NCI-H748 (cell line): ENCODE results near the gene STXBP2.

Experiments used
- DNase-seq: peaks from one replicate; lab custom pipeline; 2025; ENCODE audit not compliant: unreplicated experiment; lab: John Stamatoyannopoulos, UW

STXBP2 gene

DNA sequence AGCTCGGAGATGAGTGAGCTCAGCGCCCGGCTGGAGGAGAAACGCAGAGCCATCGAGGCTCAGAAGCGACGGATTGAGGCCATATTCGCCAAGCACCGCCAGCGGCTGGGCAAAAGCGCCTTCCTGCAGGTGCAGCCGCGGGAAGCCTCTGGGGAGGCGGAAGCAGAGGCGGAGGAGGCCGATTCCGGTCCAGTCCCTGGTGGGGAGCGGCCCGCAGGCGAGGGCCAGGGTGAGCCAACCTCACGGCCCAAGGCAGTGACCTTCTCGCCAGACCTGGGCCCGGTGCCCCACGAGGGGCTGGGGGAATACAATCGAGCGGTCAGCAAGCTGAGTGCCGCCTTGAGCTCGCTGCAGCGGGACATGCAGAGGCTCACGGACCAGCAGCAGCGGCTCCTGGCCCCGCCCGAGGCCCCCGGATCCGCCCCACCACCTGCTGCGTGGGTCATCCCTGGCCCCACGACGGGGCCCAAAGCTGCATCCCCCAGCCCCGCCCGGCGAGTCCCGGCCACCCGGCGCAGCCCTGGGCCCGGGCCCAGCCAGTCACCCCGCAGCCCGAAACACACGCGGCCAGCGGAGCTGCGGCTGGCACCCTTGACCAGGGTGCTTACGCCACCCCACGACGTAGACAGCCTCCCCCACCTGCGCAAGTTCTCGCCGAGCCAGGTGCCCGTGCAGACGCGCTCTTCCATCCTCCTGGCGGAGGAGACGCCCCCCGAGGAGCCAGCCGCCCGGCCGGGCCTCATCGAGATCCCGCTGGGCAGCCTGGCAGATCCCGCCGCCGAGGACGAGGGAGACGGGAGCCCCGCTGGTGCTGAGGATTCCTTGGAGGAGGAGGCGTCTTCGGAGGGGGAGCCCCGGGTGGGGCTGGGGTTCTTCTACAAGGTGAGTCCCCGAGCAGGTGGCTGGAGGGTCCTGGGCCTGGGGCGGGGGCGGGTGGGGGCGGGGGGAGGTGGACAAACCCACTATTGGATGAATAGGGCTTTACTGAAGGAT is 24.3 kb upstream of the STXBP2 start:
- DNase-seq = no peak

DNA sequence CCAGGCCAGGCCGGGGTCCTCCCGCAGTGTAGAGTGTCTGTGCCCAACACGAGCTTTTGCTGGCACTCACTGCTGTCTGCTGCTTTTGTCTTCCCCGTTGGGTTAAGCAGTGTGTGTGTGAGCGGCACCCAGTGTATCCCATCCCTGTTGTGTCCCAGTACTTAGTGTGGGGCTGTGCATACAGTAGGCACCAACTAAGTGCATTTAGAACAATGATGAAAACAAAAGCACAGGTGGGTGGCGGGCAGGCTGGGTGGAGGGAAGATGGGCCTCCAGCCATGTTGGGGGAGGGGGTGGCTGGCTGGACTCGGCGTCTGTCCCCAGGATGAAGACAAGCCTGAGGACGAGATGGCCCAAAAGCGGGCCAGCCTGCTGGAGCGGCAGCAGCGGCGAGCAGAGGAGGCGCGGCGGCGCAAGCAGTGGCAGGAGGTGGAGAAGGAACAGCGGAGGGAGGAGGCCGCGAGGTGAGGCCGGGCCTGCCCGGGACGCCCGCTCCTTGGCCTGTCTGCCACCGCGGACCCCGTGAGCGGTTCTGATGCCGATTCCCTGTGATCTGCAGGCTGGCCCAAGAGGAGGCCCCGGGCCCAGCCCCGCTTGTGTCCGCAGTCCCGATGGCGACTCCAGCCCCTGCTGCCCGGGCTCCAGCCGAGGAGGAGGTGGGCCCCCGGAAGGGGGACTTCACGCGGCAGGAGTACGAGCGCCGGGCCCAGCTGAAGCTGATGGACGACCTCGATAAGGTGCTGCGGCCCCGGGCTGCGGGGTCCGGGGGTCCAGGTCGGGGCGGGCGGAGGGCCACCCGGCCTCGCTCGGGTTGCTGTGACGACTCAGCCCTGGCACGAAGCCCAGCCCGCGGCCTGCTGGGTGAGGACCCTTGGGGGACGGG is 21.8 kb upstream of the STXBP2 start:
- DNase-seq = no peak

DNA sequence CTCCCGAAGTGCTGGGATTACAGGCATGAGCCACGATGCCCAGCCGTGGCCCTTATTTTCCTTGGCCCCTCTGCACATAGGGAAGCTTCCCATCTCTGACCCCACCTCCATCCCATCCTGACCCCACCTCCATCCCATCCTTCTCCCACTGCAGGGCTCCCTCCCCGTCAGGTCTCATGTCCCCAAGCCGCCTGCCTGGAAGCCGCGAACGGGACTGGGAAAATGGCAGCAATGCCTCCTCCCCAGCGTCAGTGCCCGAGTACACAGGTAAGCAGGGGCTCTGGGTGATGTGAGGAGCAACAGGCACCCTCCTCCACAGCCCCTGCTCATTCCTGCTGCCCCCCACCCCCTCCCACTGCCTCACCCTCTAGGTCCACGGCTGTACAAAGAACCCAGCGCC is 19.7 kb upstream of the STXBP2 start:
- DNase-seq = no peak

DNA sequence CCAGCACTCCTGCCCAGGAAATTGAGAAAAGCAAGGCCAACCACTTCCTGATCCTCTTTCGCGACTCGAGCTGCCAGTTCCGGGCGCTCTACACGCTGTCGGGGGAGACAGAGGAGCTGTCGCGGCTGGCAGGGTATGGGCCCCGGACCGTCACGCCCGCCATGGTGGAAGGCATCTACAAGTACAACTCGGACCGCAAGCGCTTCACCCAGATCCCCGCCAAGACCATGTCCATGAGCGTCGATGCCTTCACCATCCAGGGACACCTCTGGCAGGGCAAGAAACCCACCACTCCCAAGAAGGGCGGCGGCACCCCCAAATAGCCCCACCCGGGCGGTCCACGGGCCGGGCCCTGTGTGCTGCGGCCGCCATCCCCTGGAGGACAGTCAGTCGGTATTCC is 19.2 kb upstream of the STXBP2 start:
- no peak for DNase-seq

DNA sequence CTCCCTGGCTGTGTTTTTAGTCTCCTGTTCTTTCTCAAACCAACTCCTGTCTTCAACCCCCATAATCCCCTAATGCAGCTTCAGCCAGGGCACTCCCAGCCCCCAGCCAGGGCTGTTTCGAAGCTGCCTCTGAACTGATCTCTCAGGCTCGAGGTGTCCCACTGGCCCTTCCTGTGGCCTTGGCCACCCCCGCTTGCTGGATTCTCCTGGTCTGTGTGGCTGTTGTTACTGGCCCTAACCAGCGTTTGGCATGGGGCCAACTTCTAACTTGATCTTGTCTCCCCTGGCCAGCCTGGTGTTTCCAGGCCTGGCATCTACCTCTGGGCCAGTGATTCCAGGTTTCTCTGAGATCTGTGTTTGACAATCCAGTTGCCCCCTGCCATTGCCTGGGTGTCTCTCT is 18.6 kb upstream of the STXBP2 start:
- DNase-seq = no peak

DNA sequence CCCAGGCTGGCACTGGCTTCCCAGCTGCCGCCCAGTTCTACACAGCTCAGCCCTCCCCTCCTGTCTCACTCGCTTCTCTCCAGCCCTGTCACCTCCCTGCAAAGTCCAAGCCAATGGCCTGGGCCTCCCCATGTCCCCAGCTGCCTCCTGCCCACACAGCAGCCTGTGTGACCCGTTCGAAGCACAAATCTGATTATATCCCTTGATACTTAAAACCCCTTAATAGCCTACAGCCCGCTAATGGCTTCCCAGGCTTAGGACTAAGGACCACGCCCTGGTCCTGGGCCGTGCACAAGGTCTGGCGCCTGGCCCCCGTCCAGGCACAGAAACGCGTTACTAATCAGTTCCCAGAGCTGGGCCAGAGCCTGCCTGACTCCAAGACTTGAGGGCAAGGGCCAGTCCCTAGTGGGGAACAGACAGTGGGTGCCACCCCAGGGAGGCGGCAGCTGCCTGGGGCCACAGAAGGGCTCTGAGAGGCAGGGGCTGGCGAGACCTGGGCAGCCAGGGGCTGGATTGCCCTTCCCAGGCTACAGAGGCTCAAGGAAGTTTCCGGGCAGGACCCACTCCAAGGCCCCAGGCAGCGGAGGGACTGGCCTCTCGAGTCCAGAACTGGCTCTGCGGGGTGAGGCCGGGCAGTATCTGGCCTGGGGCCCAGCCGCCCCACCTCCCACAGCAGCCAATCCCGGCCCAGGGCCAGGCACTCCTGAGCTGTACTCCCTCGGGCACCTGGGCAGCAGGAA is 18.0 kb upstream of the STXBP2 start:
- peak; percentile 9 for DNase-seq

DNA sequence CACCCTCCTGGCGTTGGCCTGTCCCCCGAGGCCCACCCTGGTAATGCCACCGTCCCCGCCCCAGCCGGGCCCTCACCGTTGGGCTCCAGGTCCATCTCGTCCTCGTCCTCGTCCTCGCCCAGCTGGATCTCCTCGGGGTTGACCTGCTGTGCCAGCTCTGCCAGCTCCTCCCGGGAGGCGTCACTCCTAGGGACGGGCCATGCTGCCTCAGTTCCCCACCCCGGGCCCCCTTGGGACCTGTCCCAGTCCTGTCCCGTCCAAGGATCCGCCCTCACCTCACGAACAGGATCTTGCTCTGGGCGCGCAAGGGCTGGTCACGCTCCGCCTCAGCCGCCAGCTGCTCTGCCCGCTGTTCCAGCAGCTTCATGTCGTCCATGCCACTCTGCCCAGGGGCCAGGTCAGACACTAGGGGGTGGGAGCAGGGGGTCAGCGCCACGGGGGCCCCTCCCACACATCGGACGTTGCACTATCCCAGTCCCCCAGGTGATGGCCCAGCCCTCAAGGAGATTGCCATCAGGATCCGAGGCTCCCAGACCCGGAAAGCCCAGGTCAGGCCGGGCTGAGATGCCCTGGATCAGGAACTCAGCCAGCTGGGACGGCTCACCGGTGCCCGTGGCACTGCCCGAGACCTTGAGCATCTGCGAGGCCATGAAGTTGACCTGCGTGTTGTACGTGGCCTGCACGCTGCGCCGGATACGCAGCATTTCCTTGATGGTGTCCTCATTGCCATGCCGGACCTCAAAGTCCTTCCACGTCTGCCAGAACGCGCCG is 17.1 kb upstream of the STXBP2 start:
- no peak for DNase-seq

DNA sequence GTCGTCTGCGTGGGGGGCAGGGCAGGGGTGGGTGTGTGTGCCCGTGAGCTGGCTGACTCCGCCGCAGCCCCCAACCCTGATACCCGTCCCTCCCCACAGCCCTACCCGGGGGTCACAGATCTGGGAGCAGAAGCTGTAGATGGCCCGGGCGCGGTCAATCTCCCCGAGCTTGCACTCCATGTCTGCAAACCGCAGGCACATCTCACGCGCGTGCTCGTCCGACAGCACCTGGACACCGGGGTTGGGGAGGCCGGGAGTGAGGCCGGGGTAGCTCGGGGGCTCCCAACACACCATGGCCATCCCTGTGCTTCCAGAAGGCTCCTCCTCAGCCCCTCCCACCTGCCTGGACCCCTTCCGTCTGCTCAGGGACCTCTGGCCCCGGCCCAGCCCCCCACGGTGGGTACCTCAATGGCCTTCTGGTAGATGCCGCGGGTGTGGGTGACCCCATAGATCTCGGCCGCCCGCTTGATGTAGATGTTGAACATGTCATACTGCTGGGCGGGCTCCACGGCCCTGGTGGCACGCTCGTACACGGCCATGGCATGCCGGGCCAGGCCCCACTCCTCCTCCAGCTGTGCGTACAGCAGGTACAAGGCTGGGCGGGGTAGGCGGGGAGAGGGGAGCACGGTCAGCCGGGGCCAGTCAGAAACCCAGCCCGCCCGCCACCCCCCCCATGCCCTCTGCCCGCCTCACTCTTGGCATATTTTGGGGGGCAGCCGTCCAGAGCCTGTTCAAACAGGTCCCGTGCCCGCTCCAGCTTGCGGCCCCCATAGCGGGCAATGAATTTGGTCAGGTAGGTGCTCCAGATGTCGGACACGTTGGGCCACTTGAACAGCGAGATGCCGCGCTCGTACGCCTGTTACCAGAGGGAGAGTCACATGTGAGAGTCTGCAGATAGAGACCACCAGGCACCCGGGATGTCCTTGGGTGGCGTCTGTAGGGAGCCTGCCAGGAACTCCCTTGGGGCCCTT is 16.2 kb upstream of the STXBP2 start:
- DNase-seq = no peak

DNA sequence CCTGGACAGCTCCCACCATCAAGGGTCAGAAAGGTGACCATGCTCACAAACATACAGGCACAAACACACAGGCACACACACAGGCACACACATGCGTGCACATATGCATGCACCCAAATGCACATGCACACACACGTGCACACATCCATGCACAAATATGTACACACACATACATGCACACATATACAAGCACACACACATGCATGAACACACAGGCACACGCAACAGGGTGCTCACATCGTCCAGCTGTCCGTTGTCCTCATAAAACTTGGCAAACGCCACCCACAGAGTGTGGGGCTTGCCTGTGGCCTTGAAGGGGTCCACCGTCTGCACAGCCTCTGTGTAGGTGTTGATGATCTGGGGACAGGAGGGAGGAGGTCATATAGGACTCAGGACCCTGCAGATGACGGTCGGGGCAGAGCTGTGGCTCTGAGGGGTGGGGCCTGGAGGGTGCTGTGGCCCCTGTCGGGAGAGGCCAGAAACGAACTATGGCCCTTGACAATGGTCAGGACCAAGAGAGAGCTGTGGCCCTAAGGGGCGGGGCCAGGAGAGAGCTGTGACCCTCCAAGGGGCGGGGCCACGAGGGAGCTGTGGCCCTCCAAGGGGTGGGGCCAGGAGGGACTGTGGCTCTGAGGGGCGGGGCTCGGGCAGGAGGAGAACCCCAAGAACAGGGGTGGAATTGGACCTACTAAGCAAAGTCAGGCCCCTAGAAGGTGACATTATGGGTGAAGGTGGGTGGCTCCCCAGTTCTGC is 13.8 kb upstream of the STXBP2 start:
- DNase-seq = no peak

DNA sequence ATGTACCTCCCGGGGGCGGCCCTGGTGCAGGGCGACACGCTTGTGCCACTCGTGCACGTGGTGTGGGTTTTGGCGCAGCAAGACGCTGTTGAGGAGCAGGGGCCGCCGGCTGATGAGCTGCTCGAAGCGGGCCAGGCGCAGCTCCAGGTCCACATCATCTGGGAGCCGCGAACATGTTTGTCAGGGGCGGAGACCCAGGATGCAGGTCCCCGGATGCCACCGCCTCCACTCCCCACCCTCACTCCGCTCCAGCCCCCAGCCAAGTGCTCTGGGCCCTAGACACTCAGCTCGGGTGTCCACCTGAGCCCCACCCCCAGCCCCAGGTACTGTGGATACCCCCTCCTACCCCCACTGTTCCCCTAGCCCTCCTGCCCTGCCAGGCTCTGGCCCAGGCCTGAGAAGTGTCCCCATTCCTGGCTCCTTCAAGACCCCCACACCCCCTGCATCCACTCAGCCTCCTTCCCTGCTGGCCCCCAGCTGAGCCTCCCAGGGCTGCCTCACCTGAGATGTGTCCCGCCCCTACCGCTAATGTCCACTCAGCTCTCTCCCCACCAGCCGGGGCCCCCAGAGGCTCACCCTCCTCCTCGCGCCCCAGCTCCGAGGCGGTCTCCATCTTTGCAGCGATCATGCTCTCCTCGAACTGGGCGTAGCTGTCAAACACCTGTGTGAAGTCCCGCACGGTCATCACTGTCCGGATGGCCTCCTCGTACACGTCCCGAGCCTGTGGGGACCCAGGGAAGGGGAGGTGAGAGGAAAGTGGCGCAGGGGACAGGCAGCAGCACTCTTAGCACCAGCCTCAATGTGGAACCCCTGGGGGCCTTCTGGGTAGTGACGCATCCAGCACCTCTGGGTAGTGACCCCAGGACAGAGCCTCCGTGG is 12.9 kb upstream of the STXBP2 start:
- DNase-seq = no peak

DNA sequence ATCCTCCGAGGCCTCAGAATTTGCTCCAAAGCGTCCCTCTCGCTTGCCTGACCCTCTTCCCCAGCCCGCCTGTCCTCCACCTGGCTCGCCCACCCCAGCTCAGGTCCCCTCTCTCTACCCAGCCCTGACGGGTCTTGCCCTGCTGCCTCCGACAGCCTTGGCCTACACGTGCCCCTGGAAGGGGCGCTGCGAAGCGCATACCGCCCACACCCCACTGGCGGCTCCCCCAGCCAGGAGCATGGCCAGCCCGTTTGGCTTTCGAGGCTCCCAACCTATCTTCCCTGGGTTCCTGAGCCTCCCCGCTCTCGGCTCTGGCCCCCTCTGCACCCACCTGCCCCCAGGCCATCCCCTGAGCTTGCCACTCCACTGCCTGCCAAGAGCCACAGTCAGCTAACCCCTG is 12.1 kb upstream of the STXBP2 start:
- DNase-seq = no peak

DNA sequence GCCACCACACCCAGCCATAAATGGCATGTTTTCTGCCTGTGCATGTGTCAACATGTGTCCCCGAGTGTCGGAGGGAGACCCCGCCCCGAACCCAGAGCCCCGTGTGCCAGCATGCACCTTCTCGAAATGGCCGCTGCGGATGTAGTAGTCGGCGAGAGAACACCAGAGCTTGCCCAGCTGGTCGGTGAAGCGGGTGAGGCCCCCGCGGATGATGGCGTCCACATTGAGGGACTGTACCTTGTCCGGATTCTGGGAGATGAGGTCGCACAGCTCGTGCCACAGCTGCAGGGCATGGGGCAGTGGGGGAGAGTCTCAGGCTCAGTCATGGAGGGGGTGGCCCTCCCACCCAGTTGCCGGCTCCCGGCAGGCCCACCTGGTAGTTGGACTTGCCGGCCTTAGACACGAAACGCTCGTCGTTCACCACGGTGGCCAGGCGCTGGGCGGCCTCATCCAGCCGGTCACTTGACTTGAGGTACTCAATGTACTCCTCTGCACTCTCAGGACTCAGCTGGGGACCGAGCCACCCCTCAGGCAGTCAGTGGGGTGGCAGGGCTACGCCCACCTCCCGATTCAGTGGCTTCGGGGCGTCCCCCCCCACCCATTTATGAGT is 11.0 kb upstream of the STXBP2 start:
- DNase-seq = no peak

DNA sequence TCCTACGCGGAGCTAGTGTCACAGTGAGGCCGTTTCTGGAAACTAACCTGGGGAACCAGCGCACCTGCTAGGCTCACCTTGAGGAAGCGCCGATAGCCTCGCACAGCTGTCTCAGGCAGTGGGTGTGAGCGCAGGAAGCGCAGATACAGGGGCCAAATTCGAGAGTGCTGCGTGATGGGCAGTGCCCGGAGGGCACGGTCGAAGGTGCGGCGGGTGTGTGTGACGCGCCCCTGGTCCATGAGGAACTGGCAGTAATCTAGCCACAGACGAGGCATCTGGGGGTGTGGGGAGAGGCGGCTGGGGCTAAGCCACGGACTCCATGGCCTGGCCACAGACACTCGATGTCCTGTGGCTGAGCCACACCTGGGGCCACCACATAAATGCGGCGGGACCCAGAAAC is 9.7 kb upstream of the STXBP2 start:
- DNase-seq = no peak

DNA sequence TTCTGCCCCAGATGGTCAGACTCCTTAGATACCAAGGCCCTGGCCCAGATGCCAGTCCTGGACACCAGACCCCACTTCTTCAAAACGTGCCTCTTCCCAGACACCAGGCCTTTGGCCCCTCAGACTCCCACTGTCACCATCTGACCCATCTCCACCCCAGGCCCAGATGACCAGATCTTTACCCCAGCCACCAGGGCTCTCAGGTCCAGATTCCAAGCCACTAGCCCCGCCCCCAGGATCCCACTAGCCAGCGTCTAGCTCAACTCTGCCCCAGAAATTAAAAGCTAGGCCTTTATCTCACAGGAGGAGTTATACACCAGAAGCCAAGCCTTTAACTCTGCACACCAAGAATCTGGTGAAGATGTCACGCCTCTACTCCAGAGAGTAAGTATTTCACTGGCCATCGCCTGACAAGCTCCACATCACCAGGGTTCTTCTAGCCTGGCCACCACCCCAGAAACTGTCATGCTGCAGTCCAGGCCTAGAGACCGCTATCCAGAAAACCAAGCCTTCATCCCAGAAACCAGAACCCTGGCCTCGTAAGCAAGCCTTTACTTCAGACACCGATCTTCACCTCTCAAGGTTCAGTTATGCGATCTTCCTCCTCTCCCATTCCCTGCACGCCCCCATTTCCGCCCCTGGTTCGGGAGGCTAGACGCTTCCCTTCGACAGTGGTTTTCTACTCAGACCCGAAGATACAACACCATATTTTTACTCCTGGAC is 8.2 kb upstream of the STXBP2 start:
- DNase-seq = no peak

DNA sequence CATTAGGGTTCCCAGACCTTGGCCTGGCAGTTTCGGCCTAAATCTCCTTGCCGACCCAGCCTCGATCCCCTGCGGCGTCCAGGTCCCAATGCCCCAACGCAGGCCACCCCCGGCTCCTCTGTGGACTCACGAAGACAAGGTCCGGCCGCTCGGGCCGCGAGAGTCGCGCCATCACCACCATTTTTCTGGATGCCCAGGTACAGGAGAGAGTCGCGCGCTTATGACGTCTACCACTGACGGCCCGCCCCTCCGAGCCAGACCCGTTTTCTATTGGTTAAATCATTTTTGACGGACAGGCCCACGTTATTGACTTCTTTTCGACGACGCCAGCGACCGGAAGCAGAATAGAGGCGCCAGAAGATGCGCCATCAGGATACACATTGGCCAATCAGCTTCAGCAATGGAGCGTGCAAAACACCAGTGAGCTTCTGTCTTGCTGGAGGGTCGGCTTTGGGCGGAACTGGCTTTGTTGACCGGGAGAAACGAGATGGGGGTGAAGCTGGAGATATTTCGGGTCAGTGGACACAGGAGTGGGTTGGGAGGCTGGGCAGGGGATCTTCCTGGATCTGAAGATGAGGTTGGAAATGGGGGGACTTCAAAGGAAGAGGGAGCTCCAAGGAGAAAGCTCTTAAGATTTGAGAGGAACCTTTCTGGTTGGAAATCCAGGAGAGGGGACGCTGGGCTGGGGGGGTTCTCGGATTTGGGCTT is 7.4 kb upstream of the STXBP2 start, which contains the start of the genes PET100 and XAB2:
PET100 (plus strand) TSS at position 447 of the 708 bp plus-strand sequence; CDS start at position 488, 41 bp downstream.
XAB2 (minus strand) TSS at position 199 of the 708 bp plus-strand sequence; CDS start at position 181, 18 bp downstream.
- DNase-seq = peak; percentile 96

DNA sequence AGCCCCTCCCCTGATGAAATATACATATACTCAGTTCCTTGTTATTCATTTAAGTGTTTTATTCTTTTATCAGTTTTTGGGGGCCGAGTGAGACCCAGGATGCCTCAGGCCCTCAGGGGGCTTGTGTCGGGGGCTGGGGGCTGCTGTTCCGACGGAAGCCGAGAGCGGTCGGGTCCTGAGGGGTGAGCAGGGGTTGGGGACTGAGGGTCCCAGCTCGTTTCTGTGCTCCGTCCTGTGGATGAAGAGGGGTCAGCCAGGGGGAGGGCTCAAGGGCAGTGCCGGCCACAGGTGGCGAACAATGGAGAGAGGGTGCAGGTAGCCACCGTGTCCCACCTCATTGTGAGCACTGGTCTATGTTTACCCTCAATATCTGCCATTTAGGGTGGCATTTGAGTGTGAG is 5.3 kb upstream of the STXBP2 start:
- DNase-seq = no peak
